Osteoblast (primary cell): ENCODE data around the gene FNIP2. TPM values are rescaled to one million over a fixed set of nuclear protein-coding genes. Genes with fewer than 3 reads are reported as not detected.

ENCODE experiments used
- DNase-seq: peaks from one replicate; pipeline ENCODE4 v3.0.0; 2011; ENCODE audit warnings: low spot score, mixed read lengths; ENCODE audit not compliant: insufficient read length; ENCODE audit errors: missing footprints
- H2AFZ ChIP-seq: 2 replicates; pipeline ENCODE4 v1.6.0; 2011; ENCODE audit warnings: mild to moderate bottlenecking, low read length
- H3K27ac ChIP-seq: 2 replicates; pipeline ENCODE4 v1.5.1; 2011; ENCODE audit warnings: mild to moderate bottlenecking, low read depth, low read length, moderate library complexity
- H3K27me3 ChIP-seq: 2 replicates; pipeline ENCODE4 v1.6.0; 2012; ENCODE audit warnings: mild to moderate bottlenecking, control low read depth, inconsistent platforms, low read length, moderate library complexity; ENCODE audit not compliant: insufficient read depth
- H3K36me3 ChIP-seq: 2 replicates; pipeline ENCODE4 v1.5.1; 2011; ENCODE audit warnings: mild to moderate bottlenecking, low read length, control low read depth, moderate library complexity; ENCODE audit not compliant: insufficient read depth
- H3K4me1 ChIP-seq: 2 replicates; pipeline ENCODE4 v1.5.1; 2011; ENCODE audit warnings: mild to moderate bottlenecking, low read length, control low read depth, moderate library complexity; ENCODE audit not compliant: insufficient read depth
- H3K4me2 ChIP-seq: 2 replicates; pipeline ENCODE4 v1.6.0; 2011; ENCODE audit warnings: mild to moderate bottlenecking, low read length; ENCODE audit not compliant: insufficient read depth
- H3K4me3 ChIP-seq: fragments of 200-600 bp; sonication (generic); 3 replicates; pipeline ENCODE4 v1.5.1; 2012; ENCODE audit warnings: mild to moderate bottlenecking, low read length, inconsistent platforms; ENCODE audit not compliant: insufficient read depth
- H3K79me2 ChIP-seq: 2 replicates; pipeline ENCODE4 v1.6.0; 2012; ENCODE audit warnings: mild to moderate bottlenecking, low read length, control low read depth, inconsistent platforms; ENCODE audit not compliant: insufficient read depth
- H3K9me3 ChIP-seq: 2 replicates; pipeline ENCODE4 v1.5.1; 2011; ENCODE audit warnings: low read depth, low read length, control low read depth
- H4K20me1 ChIP-seq: 2 replicates; pipeline ENCODE4 v1.6.0; 2012; ENCODE audit warnings: mild to moderate bottlenecking, low read length, control low read depth; ENCODE audit not compliant: insufficient read depth
- total RNA-seq: library from RNA; depleted of rRNA; stranded (reverse); fragments of >200 nt; gene quantifications from 2 replicates; pipeline ENCODE4 v1.2.3, GENCODE V29; 2012
- TF ChIP-seq, protein P1 (sequence below): IDR thresholded peaks from 2 replicates; pipeline ENCODE4 v1.5.1; 2011; ENCODE audit warnings: mild to moderate bottlenecking, low read depth, low read length, moderate library complexity; ENCODE audit errors: extremely low read depth

Gene FNIP2
- total RNA-seq, 1 donor: 78.9 TPM

DNA sequence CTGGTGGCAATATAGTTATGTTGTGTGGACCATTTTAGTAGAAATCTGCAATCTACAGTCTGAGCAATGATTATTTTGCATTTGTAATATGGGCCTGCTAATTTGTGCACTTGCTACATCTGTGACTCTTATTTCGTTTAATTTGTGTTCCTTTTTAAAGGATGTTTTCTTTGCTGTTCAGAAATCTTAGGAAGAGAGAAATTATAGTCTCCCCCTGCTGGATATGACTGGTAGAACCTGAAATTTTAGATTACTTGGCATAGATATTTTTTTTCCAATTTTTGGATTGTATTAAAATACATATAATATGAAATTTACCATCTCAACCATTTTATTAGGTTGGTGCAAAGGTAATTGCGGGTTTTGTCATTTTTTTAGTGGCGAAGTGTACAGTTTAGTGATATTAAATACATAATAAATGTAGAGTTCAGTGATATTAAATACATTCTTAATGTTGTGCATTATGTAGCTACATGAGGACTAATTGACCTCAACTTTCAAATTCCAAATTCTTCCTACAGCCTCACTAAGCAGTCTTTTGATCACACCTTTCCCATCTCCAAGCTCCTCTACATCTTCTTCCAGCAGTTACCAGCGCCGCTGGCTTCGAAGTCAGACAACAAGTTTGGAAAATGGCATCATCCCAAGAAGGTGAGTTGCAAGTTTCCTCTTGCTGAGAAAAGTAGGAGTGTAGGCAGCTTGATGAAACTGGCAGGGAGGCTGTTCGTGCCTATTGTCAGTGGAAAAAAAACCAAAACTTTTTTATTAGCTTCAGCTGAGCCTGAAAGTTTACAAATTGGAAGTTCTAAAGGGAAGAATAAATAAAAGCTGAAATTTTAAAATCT, 82.2 kb downstream of the FNIP2 start:
- Histone ChIP-seq H3K4me1 (no peaks in the 10 kb centered on the region), H4K20me1 (no peaks in the 10 kb centered on the region), H3K9me3 (no peaks in the 10 kb centered on the region), H3K79me2 (no peaks in the 10 kb centered on the region), H2AFZ (no peak overlapping the region), H3K4me3 (no peak overlapping the region), H3K27me3 (no peaks in the 10 kb centered on the region), H3K36me3 (peaks cover 13% of the 10 kb centered on the region), H3K27ac (no peak overlapping the region), H3K4me2 (no peak overlapping the region)
- DNase-seq: no peak
- TF ChIP-seq, protein P1, sequence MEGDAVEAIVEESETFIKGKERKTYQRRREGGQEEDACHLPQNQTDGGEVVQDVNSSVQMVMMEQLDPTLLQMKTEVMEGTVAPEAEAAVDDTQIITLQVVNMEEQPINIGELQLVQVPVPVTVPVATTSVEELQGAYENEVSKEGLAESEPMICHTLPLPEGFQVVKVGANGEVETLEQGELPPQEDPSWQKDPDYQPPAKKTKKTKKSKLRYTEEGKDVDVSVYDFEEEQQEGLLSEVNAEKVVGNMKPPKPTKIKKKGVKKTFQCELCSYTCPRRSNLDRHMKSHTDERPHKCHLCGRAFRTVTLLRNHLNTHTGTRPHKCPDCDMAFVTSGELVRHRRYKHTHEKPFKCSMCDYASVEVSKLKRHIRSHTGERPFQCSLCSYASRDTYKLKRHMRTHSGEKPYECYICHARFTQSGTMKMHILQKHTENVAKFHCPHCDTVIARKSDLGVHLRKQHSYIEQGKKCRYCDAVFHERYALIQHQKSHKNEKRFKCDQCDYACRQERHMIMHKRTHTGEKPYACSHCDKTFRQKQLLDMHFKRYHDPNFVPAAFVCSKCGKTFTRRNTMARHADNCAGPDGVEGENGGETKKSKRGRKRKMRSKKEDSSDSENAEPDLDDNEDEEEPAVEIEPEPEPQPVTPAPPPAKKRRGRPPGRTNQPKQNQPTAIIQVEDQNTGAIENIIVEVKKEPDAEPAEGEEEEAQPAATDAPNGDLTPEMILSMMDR: peak; percentile 67

GRCh38 chr4:158854236-158854635, 85.4 kb downstream of the FNIP2 start:
- TF ChIP-seq, protein P1: no peak
- H3K27ac ChIP-seq: no peak overlapping the region
- no peak overlapping the region for H3K4me2 ChIP-seq
- no peak for DNase-seq
- H3K36me3 ChIP-seq: peaks cover 7% of the 10 kb centered on the region
- H3K4me1 ChIP-seq: peaks cover 8% of the 10 kb centered on the region
- H3K79me2 ChIP-seq: no peaks in the 10 kb centered on the region
- no peaks in the 10 kb centered on the region for H4K20me1 ChIP-seq
- H3K27me3 ChIP-seq: no peaks in the 10 kb centered on the region
- no peak overlapping the region for H2AFZ ChIP-seq
- H3K9me3 ChIP-seq: no peaks in the 10 kb centered on the region
- no peak overlapping the region for H3K4me3 ChIP-seq

DNA sequence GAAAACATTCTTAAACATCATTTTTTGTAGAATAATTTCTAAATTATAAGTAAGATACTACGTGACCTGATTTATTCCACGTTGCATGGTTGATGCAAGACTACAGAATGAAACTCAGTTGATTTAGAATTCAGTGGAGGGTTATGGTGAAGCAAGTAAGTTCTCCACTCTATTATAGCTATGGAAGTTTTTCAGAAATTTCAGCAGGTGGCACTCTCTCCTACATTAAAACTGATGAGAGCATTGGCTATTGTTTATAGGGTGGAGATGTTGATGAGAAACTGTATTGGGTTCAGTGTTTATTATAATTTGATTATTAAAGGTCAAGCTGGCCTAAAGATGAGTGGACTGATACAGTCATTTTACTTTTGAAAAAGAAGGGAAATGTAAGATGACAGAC, 88.0 kb downstream of the FNIP2 start:
- Histone ChIP-seq H3K4me2 (no peak overlapping the region), H3K79me2 (no peaks in the 10 kb centered on the region), H3K9me3 (no peaks in the 10 kb centered on the region), H4K20me1 (no peaks in the 10 kb centered on the region), H3K27ac (no peak overlapping the region), H3K36me3 (peaks cover 22% of the 10 kb centered on the region), H3K4me1 (peaks cover 8% of the 10 kb centered on the region), H3K4me3 (no peak overlapping the region), H3K27me3 (no peaks in the 10 kb centered on the region), H2AFZ (no peak overlapping the region)
- DNase-seq: peak; percentile 52
- TF ChIP-seq, protein P1: peak; percentile 67

- Histone ChIP-seq H4K20me1 (no peaks in the 10 kb centered on the region), H3K36me3 (peaks cover 25% of the 10 kb centered on the region), H3K27ac (peak overlapping the region; percentile 24), H3K79me2 (no peaks in the 10 kb centered on the region), H3K4me3 (no peak overlapping the region), H3K9me3 (no peaks in the 10 kb centered on the region), H3K27me3 (no peaks in the 10 kb centered on the region), H2AFZ (no peak overlapping the region), H3K4me1 (peaks cover 8% of the 10 kb centered on the region), H3K4me2 (no peak overlapping the region)
- no peak for DNase-seq
- TF ChIP-seq, protein P1: no peak
Measured at GRCh38 chr4:158857951-158858350, 89.1 kb downstream of the FNIP2 start.
